CD8-positive, alpha-beta memory T cell (primary cell): Measurements from ENCODE around the gene TTC3. TPM values are rescaled to one million over a fixed set of nuclear protein-coding genes. Genes with fewer than 3 reads are reported as not detected.

Experiments used
- CTCF ChIA-PET: fragments of 350-600 bp; sonication (Branson Sonifier 250); formaldehyde crosslinking; loops from one replicate; lab custom pipeline; 2021; ENCODE audit warnings: antibody characterized with exemption; lab: Charles Lee
- POLR2A ChIA-PET: fragments of 350-600 bp; sonication (Branson Sonifier 250); formaldehyde crosslinking; loops from one replicate; lab custom pipeline; 2021; ENCODE audit warnings: antibody characterized with exemption; lab: Charles Lee
- DNase-seq, 5 donors: peaks; one replicate each; pipeline versions ENCODE4 v3.0.0 to v3.0.0-alpha.2; 2020 to 2022; ENCODE audit warnings: mixed read lengths in 1 of 5
- H3K27ac ChIP-seq: one replicate; pipeline ENCODE4 v1.7.0; 2013; ENCODE audit warnings: low read depth, mild to moderate bottlenecking, low read length, moderate library complexity
- H3K27me3 ChIP-seq: 2 replicates; pipeline ENCODE4 v1.7.0; 2013; ENCODE audit warnings: low read length, mild to moderate bottlenecking; ENCODE audit not compliant: insufficient read depth, poor library complexity, severe bottlenecking
- H3K36me3 ChIP-seq: 2 replicates; pipeline ENCODE4 v1.7.0; 2013; ENCODE audit warnings: mild to moderate bottlenecking, low read length, moderate library complexity; ENCODE audit not compliant: insufficient read depth
- H3K4me1 ChIP-seq: 2 replicates; pipeline ENCODE4 v1.7.0; 2013; ENCODE audit warnings: mild to moderate bottlenecking, low read length, moderate library complexity; ENCODE audit not compliant: insufficient read depth
- H3K4me3 ChIP-seq: 2 replicates; pipeline ENCODE4 v1.7.0; 2013; ENCODE audit warnings: mild to moderate bottlenecking, low read length
- H3K9me3 ChIP-seq: 2 replicates; pipeline ENCODE4 v1.7.0; 2013; ENCODE audit warnings: mild to moderate bottlenecking, low read length
- H3K27ac Mint-ChIP-seq, 8 donors: one replicate each; pipeline ENCODE4 v1.8.0; 2020 to 2021; ENCODE audit warnings: mixed read lengths in 8 of 8, mild to moderate bottlenecking in 6 of 8, inconsistent platforms in 3 of 8, moderate library complexity in 3 of 8
- H3K27me3 Mint-ChIP-seq, 2 donors: one replicate each; pipeline ENCODE4 v1.8.0; 2020 to 2021; ENCODE audit warnings: mixed read lengths in 2 of 2, mild to moderate bottlenecking in 1 of 2, moderate library complexity in 1 of 2
- H3K36me3 Mint-ChIP-seq, 3 donors: one replicate each; pipeline ENCODE4 v1.8.0; 2020 to 2021; ENCODE audit warnings: mixed read lengths in 3 of 3, inconsistent platforms in 1 of 3, mild to moderate bottlenecking in 1 of 3
- H3K4me1 Mint-ChIP-seq, 3 donors: one replicate each; pipeline ENCODE4 v1.8.0; 2020 to 2021; ENCODE audit warnings: mixed read lengths in 3 of 3, inconsistent platforms in 1 of 3, mild to moderate bottlenecking in 1 of 3
- H3K4me3 Mint-ChIP-seq, 7 donors: one replicate each; pipeline ENCODE4 v1.8.0; 2020 to 2021; ENCODE audit warnings: mixed read lengths in 7 of 7, mild to moderate bottlenecking in 6 of 7, moderate library complexity in 4 of 7, inconsistent platforms in 2 of 7
- H3K9me3 Mint-ChIP-seq, 5 donors: one replicate each; pipeline ENCODE4 v1.8.0; 2020 to 2022; ENCODE audit warnings: mixed read lengths in 5 of 5, mild to moderate bottlenecking in 3 of 5, moderate library complexity in 2 of 5, inconsistent platforms in 1 of 5
- polyA plus RNA-seq: library from polyadenylated mRNA; unstranded; fragments of 300-500 nt; fragmentation: Illumina TruSeq; gene quantifications from one replicate; pipeline ENCODE4 v1.2.3, GENCODE V29; 2021
- total RNA-seq, 2 experiments: library from RNA; stranded (reverse); gene quantifications; one replicate each; pipeline ENCODE4 v1.2.3, GENCODE V29; 2021

The TTC3 gene
- total and polyA plus RNA-seq, 3 experiments from 2014 or later: 53.0 to 108 (median 54.5) TPM

- Mint-ChIP-seq H3K27me3 (no peaks in the 10 kb centered on the region), H3K4me3 (no peak overlapping the region), H3K36me3 (peaks cover 0 to 89% (median 13%) of the 10 kb centered on the region in 3 donors), H3K27ac (peak overlapping the region in 1 of 8 donors; percentile 13), H3K9me3 (no peaks in the 10 kb centered on the region), H3K4me1 (peaks cover 5 to 9% (median 5%) of the 10 kb centered on the region in 3 donors)
- H3K27me3 ChIP-seq: no peaks in the 10 kb centered on the region
- H3K36me3 ChIP-seq: peaks cover 32% of the 10 kb centered on the region
- no peak for DNase-seq
- no peak overlapping the region for H3K4me3 ChIP-seq
- ChIA-PET POLR2A (no interaction called here), CTCF (no interaction called here)
- H3K27ac ChIP-seq: no peak overlapping the region
- H3K9me3 ChIP-seq: no peaks in the 10 kb centered on the region
- no peaks in the 10 kb centered on the region for H3K4me1 ChIP-seq
Observed at GRCh38 chr21:37231671-37232070, 158.6 kb downstream of the TTC3 start.

DNA sequence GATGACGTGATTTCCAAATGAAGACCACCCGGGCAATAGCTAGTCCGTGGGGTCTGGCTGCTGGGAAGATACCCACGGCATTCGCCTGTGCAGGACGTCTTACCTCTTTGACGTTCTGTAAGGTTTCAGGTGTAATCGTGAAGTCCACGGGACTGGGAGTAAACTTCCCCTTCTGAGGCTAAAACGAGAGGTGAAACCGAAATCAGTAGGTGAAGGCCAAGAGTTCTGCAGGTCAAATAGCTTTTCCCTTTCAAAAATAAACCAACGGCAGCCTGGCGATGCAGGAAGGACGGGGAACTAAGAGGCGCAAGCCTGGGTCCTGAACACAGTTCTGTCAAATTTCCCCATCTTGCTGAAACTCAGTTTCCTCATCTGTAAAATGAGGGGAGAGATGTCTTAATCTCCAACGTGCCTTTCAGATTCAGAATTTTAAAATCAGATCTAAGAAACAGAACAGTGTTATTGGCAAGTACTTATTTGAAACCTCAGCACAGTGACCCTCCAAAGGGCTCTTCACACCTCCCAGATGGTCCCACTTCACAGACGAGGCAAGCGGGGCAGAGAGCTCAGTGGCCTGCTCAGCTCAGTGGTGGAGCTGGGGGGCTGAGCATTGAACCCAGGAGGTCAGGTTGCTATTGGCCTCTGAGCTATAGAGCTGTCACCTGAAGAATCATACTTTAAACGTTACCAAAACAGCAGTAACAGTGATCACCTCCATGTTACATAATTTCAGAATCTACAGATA is 159.4 kb downstream of the TTC3 start:
- H3K27ac ChIP-seq: no peak overlapping the region
- no peaks in the 10 kb centered on the region for H3K27me3 Mint-ChIP-seq
- ChIA-PET CTCF (no interaction called here), POLR2A (no interaction called here)
- H3K4me3 Mint-ChIP-seq: no peak overlapping the region
- H3K27ac Mint-ChIP-seq: no peak overlapping the region
- peaks cover 2% of the 10 kb centered on the region for H3K4me1 ChIP-seq
- no peak for DNase-seq
- H3K27me3 ChIP-seq: no peaks in the 10 kb centered on the region
- no peaks in the 10 kb centered on the region for H3K9me3 Mint-ChIP-seq
- H3K4me3 ChIP-seq: no peak overlapping the region
- peaks cover 4 to 12% (median 7%) of the 10 kb centered on the region in 3 donors for H3K4me1 Mint-ChIP-seq
- no peaks in the 10 kb centered on the region for H3K9me3 ChIP-seq
- H3K36me3 ChIP-seq: peaks cover 32% of the 10 kb centered on the region
- peaks cover 0 to 89% (median 12%) of the 10 kb centered on the region in 3 donors for H3K36me3 Mint-ChIP-seq

GRCh38 chr21:37233551-37234146 is 160.6 kb downstream of the TTC3 start:
- no peak overlapping the region for H3K27ac ChIP-seq
- H3K36me3 Mint-ChIP-seq: peaks cover 0 to 88% (median 7%) of the 10 kb centered on the region in 3 donors

GRCh38 chr21:37237346-37237745 is 164.3 kb downstream of the TTC3 start:
- Mint-ChIP-seq H3K27ac (peak overlapping the region in 6 of 8 donors; percentile 72 to 95 (median 86)), H3K4me3 (peak overlapping the region in 1 of 7 donors; percentile 9), H3K9me3 (no peaks in the 10 kb centered on the region), H3K36me3 (peaks cover 0 to 82% (median 2%) of the 10 kb centered on the region in 3 donors), H3K27me3 (no peaks in the 10 kb centered on the region), H3K4me1 (peaks cover 17 to 35% (median 28%) of the 10 kb centered on the region in 3 donors)
- DNase-seq: no peak
- ChIA-PET POLR2A (no interaction called here), CTCF (no interaction called here)
- Histone ChIP-seq H3K36me3 (peaks cover 13% of the 10 kb centered on the region), H3K27me3 (no peaks in the 10 kb centered on the region), H3K9me3 (no peaks in the 10 kb centered on the region), H3K27ac (no peak overlapping the region), H3K4me1 (peaks cover 15% of the 10 kb centered on the region), H3K4me3 (no peak overlapping the region)

More at GRCh38 chr21:37233551-37234146, 160.6 kb downstream of the TTC3 start:
- Histone ChIP-seq H3K36me3 (peaks cover 32% of the 10 kb centered on the region), H3K27me3 (no peaks in the 10 kb centered on the region), H3K9me3 (no peaks in the 10 kb centered on the region), H3K4me3 (no peak overlapping the region), H3K4me1 (peaks cover 14% of the 10 kb centered on the region)
- CTCF ChIA-PET: no interaction called here
- no peak overlapping the region for H3K4me3 Mint-ChIP-seq
- H3K27me3 Mint-ChIP-seq: no peaks in the 10 kb centered on the region
- POLR2A ChIA-PET: interaction anchor here (0.8 kb wide), 1 partner anchor 12 kb away, joined by 3 read pairs; no protein-coding TSS in a partner anchor
- peak overlapping the region in 1 of 8 donors; percentile 33 for H3K27ac Mint-ChIP-seq
- DNase-seq: no peak
- H3K4me1 Mint-ChIP-seq: peaks cover 15 to 24% (median 19%) of the 10 kb centered on the region in 3 donors
- no peaks in the 10 kb centered on the region for H3K9me3 Mint-ChIP-seq

DNA sequence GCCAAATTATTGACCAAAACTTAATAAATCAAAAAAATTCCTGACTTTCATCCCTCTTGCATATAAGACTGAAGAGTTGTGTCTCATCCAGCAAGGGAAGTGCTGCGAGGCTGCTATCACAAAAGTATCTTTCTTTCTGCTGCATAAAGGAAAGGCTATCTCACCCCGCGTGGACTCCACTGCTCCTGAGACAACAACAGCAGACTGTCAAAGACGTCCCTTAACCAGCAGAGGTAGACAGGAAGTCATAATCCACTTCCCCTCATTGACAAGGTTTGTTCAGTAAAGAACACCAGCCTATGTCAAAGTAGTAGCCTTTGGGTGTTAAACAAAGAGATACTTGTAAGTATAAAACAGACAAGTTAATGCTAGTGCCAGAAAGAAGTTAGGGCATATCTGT is 164.7 kb downstream of the TTC3 start:
- H3K4me3 ChIP-seq: no peak overlapping the region
- CTCF ChIA-PET: no interaction called here
- H3K27ac ChIP-seq: no peak overlapping the region
- peak overlapping the region in 1 of 7 donors; percentile 9 for H3K4me3 Mint-ChIP-seq
- H3K9me3 ChIP-seq: no peaks in the 10 kb centered on the region
- POLR2A ChIA-PET: no interaction called here
- no peaks in the 10 kb centered on the region for H3K27me3 Mint-ChIP-seq
- peaks cover 20 to 38% (median 31%) of the 10 kb centered on the region in 3 donors for H3K4me1 Mint-ChIP-seq
- peaks cover 0 to 77% (median 1%) of the 10 kb centered on the region in 3 donors for H3K36me3 Mint-ChIP-seq
- H3K27me3 ChIP-seq: no peaks in the 10 kb centered on the region
- peaks cover 15% of the 10 kb centered on the region for H3K4me1 ChIP-seq
- no peaks in the 10 kb centered on the region for H3K9me3 Mint-ChIP-seq
- peak overlapping the region; percentile 72 to 95 (median 84) for H3K27ac Mint-ChIP-seq
- peaks cover 12% of the 10 kb centered on the region for H3K36me3 ChIP-seq
- DNase-seq: peak in 1 of 5 donors; percentile 23

DNA sequence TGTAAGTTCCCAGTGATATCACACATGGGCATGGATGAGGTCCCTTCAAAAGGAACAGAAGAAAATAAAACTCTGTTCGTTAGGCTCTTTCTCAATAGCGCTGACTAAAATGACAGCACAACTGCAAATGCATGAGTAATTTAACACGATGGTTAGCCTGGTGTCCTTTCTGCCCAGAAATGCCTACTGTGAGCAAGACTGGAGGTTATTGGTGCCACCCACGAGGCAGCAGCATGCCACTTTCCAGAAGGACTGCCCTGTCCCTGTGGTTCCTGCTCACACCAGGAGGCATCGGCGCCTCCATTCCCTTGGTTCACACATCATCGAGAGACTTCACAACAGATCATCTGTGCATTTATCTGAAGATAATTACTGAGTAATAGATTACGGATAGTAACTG is 167.9 kb downstream of the TTC3 start:
- Mint-ChIP-seq H3K27me3 (no peaks in the 10 kb centered on the region), H3K4me3 (no peak overlapping the region), H3K9me3 (no peaks in the 10 kb centered on the region), H3K36me3 (peaks cover 0 to 61% (median 0%) of the 10 kb centered on the region in 3 donors), H3K4me1 (peaks cover 52 to 70% (median 63%) of the 10 kb centered on the region in 3 donors), H3K27ac (peak overlapping the region in 4 of 8 donors; percentile 17 to 63 (median 42))
- Histone ChIP-seq H3K36me3 (peaks cover 7% of the 10 kb centered on the region), H3K4me3 (no peak overlapping the region), H3K4me1 (peaks cover 34% of the 10 kb centered on the region), H3K27me3 (no peaks in the 10 kb centered on the region), H3K9me3 (no peaks in the 10 kb centered on the region), H3K27ac (no peak overlapping the region)
- ChIA-PET POLR2A (no interaction called here), CTCF (no interaction called here)
- no peak for DNase-seq

DNA sequence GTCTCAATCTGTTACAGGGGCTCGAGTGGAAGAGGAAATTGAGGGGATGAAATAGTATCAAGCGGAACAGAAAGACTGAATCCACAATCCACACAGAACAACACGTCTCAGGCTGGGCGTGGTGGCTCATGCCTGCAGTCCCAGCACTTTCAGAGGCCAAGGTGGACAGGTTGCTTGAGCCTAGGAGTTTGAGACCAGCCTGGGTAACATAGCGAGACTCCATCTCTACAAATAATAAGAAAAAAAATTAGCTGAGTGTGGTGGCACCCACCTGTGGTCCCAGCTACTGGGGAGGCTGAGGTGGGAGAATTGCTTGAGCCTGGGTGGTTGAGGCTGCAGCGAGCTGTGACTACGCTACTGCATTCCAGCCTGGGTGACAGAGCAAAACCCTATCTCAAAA is 168.4 kb downstream of the TTC3 start:
- H3K9me3 Mint-ChIP-seq: no peaks in the 10 kb centered on the region
- ChIA-PET CTCF (no interaction called here), POLR2A (no interaction called here)
- H3K4me3 ChIP-seq: no peak overlapping the region
- H3K4me3 Mint-ChIP-seq: no peak overlapping the region
- H3K27ac Mint-ChIP-seq: peak overlapping the region in 4 of 8 donors; percentile 17 to 63 (median 34)
- H3K9me3 ChIP-seq: no peaks in the 10 kb centered on the region
- no peak overlapping the region for H3K27ac ChIP-seq
- peaks cover 57 to 74% (median 68%) of the 10 kb centered on the region in 3 donors for H3K4me1 Mint-ChIP-seq
- H3K4me1 ChIP-seq: peaks cover 34% of the 10 kb centered on the region
- H3K27me3 ChIP-seq: no peaks in the 10 kb centered on the region
- DNase-seq: no peak
- peaks cover 0 to 57% (median 0%) of the 10 kb centered on the region in 3 donors for H3K36me3 Mint-ChIP-seq
- no peaks in the 10 kb centered on the region for H3K27me3 Mint-ChIP-seq
- H3K36me3 ChIP-seq: peaks cover 7% of the 10 kb centered on the region

GRCh38 chr21:37243961-37244360 is 170.9 kb downstream of the TTC3 start:
- CTCF ChIA-PET: interaction anchor here (1.0 kb wide), 1 partner anchor 72 kb away, joined by 3 read pairs; no protein-coding TSS in a partner anchor
- H3K27ac ChIP-seq: no peak overlapping the region
- Mint-ChIP-seq H3K4me3 (no peak overlapping the region), H3K9me3 (no peaks in the 10 kb centered on the region), H3K27me3 (no peaks in the 10 kb centered on the region), H3K27ac (peak overlapping the region; percentile 12 to 98 (median 71)), H3K36me3 (peaks cover 0 to 34% (median 2%) of the 10 kb centered on the region in 3 donors), H3K4me1 (peaks cover 61 to 77% (median 68%) of the 10 kb centered on the region in 3 donors)
- POLR2A ChIA-PET: no interaction called here
- H3K27me3 ChIP-seq: no peaks in the 10 kb centered on the region
- H3K36me3 ChIP-seq: peaks cover 7% of the 10 kb centered on the region
- no peak overlapping the region for H3K4me3 ChIP-seq
- peaks cover 21% of the 10 kb centered on the region for H3K4me1 ChIP-seq
- no peak for DNase-seq
- no peaks in the 10 kb centered on the region for H3K9me3 ChIP-seq
